Measurements from ENCODE around the gene NDUFS2.
A peak's percentile ranks its signal among the peaks of the same experiment; 100 is the strongest.
"Not testable (repeated sequence)": the region's sequence is repeated elsewhere in the genome, so short reads cannot be mapped to it uniquely, and the experiment has no call there.

NDUFS2 gene

GRCh38 chr1:161222175-161223019 is 20.2 kb downstream of the NDUFS2 start:
- no peak for DNase-seq

GRCh38 chr1:161223805-161224694 is 21.9 kb downstream of the NDUFS2 start:
- DNase-seq, result no peak

GRCh38 chr1:161224695-161225087 is 22.5 kb downstream of the NDUFS2 start:
- not testable (repeated sequence) for DNase-seq

- DNase-seq, result no peak
Observed at GRCh38 chr1:161225178-161225533, 23.0 kb downstream of the NDUFS2 start.

GRCh38 chr1:161225534-161226319 is 23.6 kb downstream of the NDUFS2 start, which contains the start of gene TOMM40L:
TOMM40L (plus strand) TSS chr1:161226060; CDS start chr1:161226490, 430 bp downstream.
- DNase-seq, result peak; percentile 79 to 83

GRCh38 chr1:161226320-161226711 is 24.1 kb downstream of the NDUFS2 start:
- no peak for DNase-seq

GRCh38 chr1:161226759-161227158 is 24.6 kb downstream of the NDUFS2 start:
- no peak for DNase-seq

- peak; percentile 90 to 93 for DNase-seq
Observed at GRCh38 chr1:161227196-161227871, 25.2 kb downstream of the NDUFS2 start.

GRCh38 chr1:161228032-161228431 is 25.9 kb downstream of the NDUFS2 start:
- DNase-seq, result no peak

GRCh38 chr1:161229896-161230295 is 27.7 kb downstream of the NDUFS2 start:
- no peak for DNase-seq

GRCh38 chr1:161230762-161231161 is 28.6 kb downstream of the NDUFS2 start:
- no peak for DNase-seq

GRCh38 chr1:161233102-161233501 is 30.9 kb downstream of the NDUFS2 start:
- no peak for DNase-seq

- no peak for DNase-seq
Observed at GRCh38 chr1:161235957-161236775, 34.0 kb downstream of the NDUFS2 start.

- no peak for DNase-seq
Observed at GRCh38 chr1:161238039-161238473, 35.9 kb downstream of the NDUFS2 start, which contains the start of gene NR1I3. NR1I3 (minus strand) TSS chr1:161238203; CDS start chr1:161236565, 1,638 bp downstream.

- no peak for DNase-seq
Observed at GRCh38 chr1:161241682-161242081, 39.5 kb downstream of the NDUFS2 start.

- DNase-seq, result no peak
Observed at GRCh38 chr1:161242313-161242712, 40.1 kb downstream of the NDUFS2 start.

GRCh38 chr1:161244888-161245287 is 42.7 kb downstream of the NDUFS2 start:
- DNase-seq, result no peak

- DNase-seq, result not testable (repeated sequence)
Observed at GRCh38 chr1:161250100-161250499, 47.9 kb downstream of the NDUFS2 start.

- DNase-seq, result no peak
Observed at GRCh38 chr1:161250829-161251228, 48.7 kb downstream of the NDUFS2 start.

GRCh38 chr1:161251579-161251978 is 49.4 kb downstream of the NDUFS2 start:
- no peak for DNase-seq

GRCh38 chr1:161255302-161255701 is 53.1 kb downstream of the NDUFS2 start:
- DNase-seq, result not testable (repeated sequence)
